ENCODE measurements around the gene PRKCH. TPM values are rescaled to one million over a fixed set of nuclear protein-coding genes. Genes with fewer than 3 reads are reported as not detected.

Gene PRKCH
- total RNA-seq, 1 experiment from 2014 or later, result 12.4 TPM

DNA sequence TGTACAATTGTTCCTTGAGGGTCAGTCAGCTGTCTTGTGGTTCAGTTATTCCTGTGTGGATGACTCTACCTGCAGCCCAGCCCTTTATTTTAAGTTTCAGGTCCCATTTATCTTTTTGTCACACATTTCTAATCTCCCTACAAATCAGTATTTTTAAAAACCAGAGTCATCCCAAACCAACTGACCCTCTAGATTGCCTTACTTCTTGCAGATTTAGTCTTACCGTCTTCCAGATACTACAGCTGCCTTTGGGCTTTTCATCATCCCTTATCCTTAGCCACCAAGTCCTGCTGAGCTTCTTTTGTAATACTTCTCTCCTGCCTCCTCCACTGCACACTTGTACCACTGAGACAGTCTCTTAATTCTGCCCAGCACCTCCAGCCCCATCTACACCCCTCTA lies 54.9 kb downstream of the PRKCH start:
- Mint-ChIP-seq H3K4me3 (ENCODE audit: unreplicated experiment) (no peak overlapping the region), H3K36me3 (ENCODE audit: insufficient read depth, unreplicated experiment) (peaks cover 5% of the 10 kb centered on the region)
- BruUV-seq (replicated peaks), result no TSS peak

GRCh38 chr14:61377749-61378148 lies 56.4 kb downstream of the PRKCH start:
- peaks cover 9% of the 10 kb centered on the region for H3K9me3 Mint-ChIP-seq (ENCODE audit: unreplicated experiment)
- H3K27me3 Mint-ChIP-seq (ENCODE audit: insufficient read depth, unreplicated experiment), result no peaks in the 10 kb centered on the region
- ChIA-PET CTCF (no interaction called here), POLR2A (interaction anchor here (0.6 kb wide), 1 partner anchor 25 kb away, joined by 4 read pairs; no protein-coding TSS in a partner anchor)
- no peak overlapping the region for H3K27ac Mint-ChIP-seq (ENCODE audit: low read depth, unreplicated experiment)
- no peak for TF ChIP-seq CTCF (IDR thresholded peaks at IDR 0.05; ENCODE audit: unreplicated experiment)
- intact Hi-C loops (cut with micrococcal nuclease), result no loop called here
- H3K4me3 Mint-ChIP-seq (ENCODE audit: unreplicated experiment), result no peak overlapping the region
- peaks cover 6% of the 10 kb centered on the region for H3K4me1 Mint-ChIP-seq (ENCODE audit: insufficient read depth, unreplicated experiment)
- no TSS peak for BruUV-seq (replicated peaks)
- no peak for DNase-seq (ENCODE audit: unreplicated experiment)
- H3K36me3 Mint-ChIP-seq (ENCODE audit: insufficient read depth, unreplicated experiment), result peaks cover 5% of the 10 kb centered on the region

More for the DNA sequence above, 54.9 kb downstream of the PRKCH start:
- Mint-ChIP-seq H3K27me3 (ENCODE audit: insufficient read depth, unreplicated experiment) (no peaks in the 10 kb centered on the region), H3K27ac (ENCODE audit: low read depth, unreplicated experiment) (no peak overlapping the region), H3K4me1 (ENCODE audit: insufficient read depth, unreplicated experiment) (no peaks in the 10 kb centered on the region), H3K9me3 (ENCODE audit: unreplicated experiment) (peaks cover 9% of the 10 kb centered on the region)
- DNase-seq (ENCODE audit: unreplicated experiment), result no peak
- POLR2A ChIA-PET, result no interaction called here
- TF ChIP-seq CTCF (IDR thresholded peaks at IDR 0.05; ENCODE audit: unreplicated experiment), result no peak
- CTCF ChIA-PET, result interaction anchor here (0.6 kb wide), 2 partner anchors 19 to 333 kb away, joined by 3 read pairs; no protein-coding TSS in a partner anchor
- intact Hi-C loops (cut with micrococcal nuclease), result no loop called here

DNA sequence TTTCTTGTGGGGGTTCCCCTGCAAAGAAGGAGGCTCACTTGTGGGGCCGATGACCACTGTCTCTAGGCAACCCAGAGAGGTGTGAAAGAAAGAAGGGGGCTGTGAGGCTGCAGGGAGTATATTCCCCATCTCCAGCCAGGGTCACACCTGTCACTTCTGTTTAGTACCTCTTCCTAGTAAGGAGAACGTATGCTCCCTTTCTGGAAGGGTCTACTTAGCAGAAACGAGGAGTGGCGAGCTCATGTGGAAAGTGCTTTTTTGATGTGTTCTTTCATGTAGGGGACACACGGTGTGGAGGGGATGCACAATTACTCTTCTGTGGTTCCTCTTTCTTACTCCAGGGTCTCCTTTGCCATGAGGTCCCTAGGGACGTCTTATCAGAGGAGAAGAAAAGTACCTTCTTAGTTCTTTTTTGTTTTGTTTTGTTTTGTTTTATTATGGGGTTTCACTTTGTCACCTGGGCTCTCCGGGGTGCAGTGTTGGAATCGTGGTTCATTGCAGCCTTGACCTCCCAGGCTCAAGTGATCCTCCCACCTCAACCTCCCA lies 58.3 kb downstream of the PRKCH start:
- H3K27ac Mint-ChIP-seq (ENCODE audit: low read depth, unreplicated experiment), result no peak overlapping the region
- intact Hi-C loops (cut with micrococcal nuclease), result no loop called here
- peaks cover 6% of the 10 kb centered on the region for H3K4me1 Mint-ChIP-seq (ENCODE audit: insufficient read depth, unreplicated experiment)
- peaks cover 5% of the 10 kb centered on the region for H3K36me3 Mint-ChIP-seq (ENCODE audit: insufficient read depth, unreplicated experiment)
- CTCF ChIA-PET, result interaction anchor here (1.4 kb wide), 1 partner anchor 18 kb away, joined by 4 read pairs; no protein-coding TSS in a partner anchor
- no peak overlapping the region for H3K4me3 Mint-ChIP-seq (ENCODE audit: unreplicated experiment)
- no peak for TF ChIP-seq CTCF (IDR thresholded peaks at IDR 0.05; ENCODE audit: unreplicated experiment)
- H3K9me3 Mint-ChIP-seq (ENCODE audit: unreplicated experiment), result peaks cover 9% of the 10 kb centered on the region
- POLR2A ChIA-PET, result no interaction called here
- H3K27me3 Mint-ChIP-seq (ENCODE audit: insufficient read depth, unreplicated experiment), result no peaks in the 10 kb centered on the region
- no peak for DNase-seq (ENCODE audit: unreplicated experiment)
- no TSS peak for BruUV-seq (replicated peaks)

- peak; percentile 35 for DNase-seq (ENCODE audit: unreplicated experiment)
- TF ChIP-seq CTCF (IDR thresholded peaks at IDR 0.05; ENCODE audit: unreplicated experiment), result no peak
- ChIA-PET POLR2A (interaction anchor here (3.3 kb wide), 1 partner anchor 58 kb away, joined by 13 read pairs; no protein-coding TSS in a partner anchor), CTCF (no interaction called here)
- Mint-ChIP-seq H3K4me3 (ENCODE audit: unreplicated experiment) (no peak overlapping the region), H3K9me3 (ENCODE audit: unreplicated experiment) (no peaks in the 10 kb centered on the region), H3K27ac (ENCODE audit: low read depth, unreplicated experiment) (no peak overlapping the region), H3K4me1 (ENCODE audit: insufficient read depth, unreplicated experiment) (peaks cover 6% of the 10 kb centered on the region), H3K27me3 (ENCODE audit: insufficient read depth, unreplicated experiment) (no peaks in the 10 kb centered on the region), H3K36me3 (ENCODE audit: insufficient read depth, unreplicated experiment) (no peaks in the 10 kb centered on the region)
- intact Hi-C loops (cut with micrococcal nuclease), result no loop called here
- no TSS peak for BruUV-seq (replicated peaks)
Observed at GRCh38 chr14:61380984-61381383, 59.6 kb downstream of the PRKCH start.

Data from MCF 10A (cell line).